Embryonic facial prominence (tissue), 1 donor: ENCODE results near the gene CYB561D1.
A peak's percentile ranks its signal among the peaks of the same experiment; 100 is the strongest.
"Not testable (repeated sequence)": the region's sequence is repeated elsewhere in the genome, so short reads cannot be mapped to it uniquely, and the experiment has no call there.

Source experiments
- DNase-seq: peaks from one replicate; pipeline ENCODE4 v3.0.0-alpha.2; 2016; ENCODE audit errors: extremely low spot score

The CYB561D1 gene, protein sequence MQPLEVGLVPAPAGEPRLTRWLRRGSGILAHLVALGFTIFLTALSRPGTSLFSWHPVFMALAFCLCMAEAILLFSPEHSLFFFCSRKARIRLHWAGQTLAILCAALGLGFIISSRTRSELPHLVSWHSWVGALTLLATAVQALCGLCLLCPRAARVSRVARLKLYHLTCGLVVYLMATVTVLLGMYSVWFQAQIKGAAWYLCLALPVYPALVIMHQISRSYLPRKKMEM

DNA sequence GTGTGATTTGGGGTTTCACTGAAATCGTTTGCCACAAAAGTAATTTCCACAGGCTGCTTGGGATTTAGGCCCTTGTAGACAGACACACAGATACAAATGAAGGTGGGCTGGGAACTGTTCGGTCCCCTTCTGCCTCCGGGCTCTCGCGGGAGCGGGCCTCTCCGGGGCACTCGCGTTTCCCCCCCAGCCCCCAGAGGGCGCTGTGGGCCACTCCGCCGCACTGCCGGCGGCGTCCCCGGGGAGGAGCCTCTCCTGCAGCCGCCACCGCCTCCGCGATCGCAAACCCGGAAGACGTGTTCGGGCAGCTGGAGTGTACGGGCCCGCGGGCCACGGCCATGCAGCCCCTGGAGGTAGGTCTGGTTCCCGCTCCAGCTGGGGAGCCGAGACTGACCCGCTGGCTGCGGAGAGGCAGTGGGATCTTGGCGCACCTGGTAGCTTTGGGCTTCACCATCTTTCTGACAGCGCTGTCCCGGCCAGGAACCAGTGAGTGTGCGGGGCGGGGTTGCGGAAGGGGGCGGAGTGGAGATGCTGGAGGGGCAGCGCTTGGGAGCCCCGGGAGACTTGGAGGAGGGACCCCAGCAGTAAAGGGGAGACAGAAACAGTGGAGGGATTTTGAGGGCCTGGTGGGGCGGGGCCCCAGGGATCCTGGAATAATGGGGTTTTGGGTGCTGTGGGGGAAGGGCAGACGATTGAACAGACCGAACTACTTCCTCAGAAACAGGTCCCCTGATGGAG lies at the start of gene CYB561D1:
Gene CYB561D1 (plus strand): TSS at position 290 of the 735 bp plus-strand sequence. CDS start 46 bp downstream, at position 336.
- peak; percentile 31 for DNase-seq

DNA sequence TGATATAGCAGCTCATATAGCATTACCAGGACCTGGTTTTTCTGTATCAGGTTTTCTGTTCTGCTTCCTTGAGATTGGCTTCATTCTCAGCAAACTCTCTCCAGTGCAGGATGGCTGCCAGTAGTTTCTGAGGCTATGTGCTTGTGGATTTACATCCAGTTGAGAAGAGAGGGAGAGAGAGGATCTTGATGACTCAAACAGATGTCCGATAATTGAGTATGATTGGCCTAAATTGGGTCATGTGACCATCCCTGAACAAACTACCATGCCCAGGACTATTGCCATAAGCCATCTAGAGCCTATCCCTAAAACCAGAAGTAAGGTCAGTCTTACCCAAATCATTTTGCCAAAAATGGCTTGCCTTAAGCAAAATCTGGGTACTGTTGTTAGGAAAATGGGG lies 49.5 kb upstream of the CYB561D1 start:
- DNase-seq, result no peak

DNA sequence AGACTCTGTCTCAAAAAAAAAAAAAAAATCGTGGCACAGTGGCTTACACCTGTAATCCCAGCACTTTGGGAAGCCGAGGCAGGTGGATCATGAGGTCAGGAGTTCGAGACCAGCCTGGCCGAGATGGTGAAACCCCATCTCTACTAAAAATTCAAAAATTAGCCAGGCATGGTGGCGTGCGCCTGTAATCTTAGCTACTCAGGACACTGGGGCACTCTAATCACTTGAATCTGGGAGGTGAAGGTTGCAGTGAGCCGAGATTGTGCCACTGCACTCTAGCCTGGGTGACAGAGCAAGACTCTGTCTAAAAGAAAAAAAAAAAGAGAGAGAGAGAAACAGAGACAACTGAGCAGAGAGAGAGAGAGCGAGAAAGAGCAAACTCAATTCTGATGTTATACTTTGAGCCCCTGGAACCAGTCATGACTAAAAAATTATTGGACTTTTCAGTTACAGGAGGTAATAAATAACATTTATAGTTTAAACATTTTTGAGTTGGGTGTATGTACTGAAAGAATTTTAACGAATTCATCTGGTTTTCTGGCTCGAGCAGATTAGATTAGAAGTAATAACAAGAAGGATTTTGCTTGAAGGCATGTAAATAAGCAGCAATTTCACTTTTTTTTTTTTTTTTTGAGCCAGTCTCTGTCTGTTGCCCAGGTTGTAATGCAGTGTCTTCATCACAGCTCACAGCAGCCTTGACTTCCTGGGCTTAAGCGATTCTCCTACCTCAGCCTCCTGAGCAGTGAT lies 47.8 kb upstream of the CYB561D1 start:
- DNase-seq, result not testable (repeated sequence)

DNA sequence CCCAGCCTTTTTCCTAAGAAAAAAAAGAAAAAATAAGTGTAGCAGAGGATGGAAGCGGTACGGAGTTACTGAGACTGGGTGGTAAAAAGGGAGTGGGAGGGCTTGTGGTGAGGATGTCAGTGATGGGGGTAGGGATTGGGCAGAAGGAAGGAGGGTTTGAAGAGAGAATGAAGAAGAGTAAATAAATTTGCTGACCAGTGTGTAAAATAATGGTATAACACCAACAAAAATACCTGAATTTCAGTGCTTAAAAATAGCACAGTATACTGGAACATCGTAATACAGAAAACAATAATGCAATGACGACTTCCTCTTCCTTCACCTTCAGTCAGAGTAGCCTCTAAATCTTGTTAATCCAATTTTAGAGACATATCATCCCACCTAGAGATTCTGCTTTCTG lies 46.4 kb upstream of the CYB561D1 start:
- no peak for DNase-seq

DNA sequence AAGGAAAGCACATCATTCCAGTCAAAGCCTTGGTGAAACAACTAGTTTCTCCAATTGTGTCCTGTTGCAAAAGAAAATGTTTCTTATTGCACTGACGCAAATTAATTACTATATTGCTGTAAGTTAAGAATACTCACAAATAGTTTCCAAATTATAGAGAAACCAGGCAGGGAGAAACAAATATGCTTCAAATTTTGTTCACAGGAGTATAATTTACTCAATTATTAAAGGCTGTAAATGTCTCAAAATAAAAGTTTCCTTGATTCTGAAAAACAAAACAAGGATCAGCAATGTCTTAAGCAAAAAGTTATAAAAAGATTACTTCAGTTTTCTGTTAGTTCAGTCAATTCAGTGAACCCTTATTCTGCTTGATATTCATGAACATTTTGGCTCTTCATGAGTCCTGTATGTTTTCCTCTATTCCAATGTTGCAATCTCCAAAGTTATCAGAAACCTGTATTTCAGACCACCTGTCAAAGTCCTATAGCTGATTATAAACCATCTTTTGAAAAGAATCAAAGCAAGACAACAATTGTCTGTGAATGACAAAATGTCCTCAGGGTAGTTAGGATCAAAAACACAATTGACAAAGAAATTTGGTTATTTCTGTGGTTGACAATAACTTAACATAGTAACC lies 39.3 kb upstream of the CYB561D1 start:
- no peak for DNase-seq

DNA sequence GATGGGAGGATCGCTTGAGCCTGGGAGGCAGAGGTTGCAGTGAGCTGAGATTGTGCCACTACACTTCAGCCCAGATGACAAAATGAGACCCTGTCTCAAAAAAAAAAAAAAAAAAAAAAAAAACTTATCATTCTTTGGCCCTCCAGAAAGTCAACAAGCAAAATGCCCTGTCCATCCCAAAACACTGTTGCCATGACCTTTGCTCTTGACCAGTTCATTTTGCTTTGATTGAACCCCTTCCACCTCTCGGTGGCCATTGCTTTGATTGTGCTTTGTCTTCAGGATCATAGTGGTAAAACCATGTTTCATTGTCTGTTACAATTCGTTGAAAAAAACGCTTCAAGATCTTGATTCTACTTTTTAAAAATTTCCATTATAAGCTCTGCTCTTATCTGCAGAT lies 36.1 kb upstream of the CYB561D1 start:
- DNase-seq, result no peak

DNA sequence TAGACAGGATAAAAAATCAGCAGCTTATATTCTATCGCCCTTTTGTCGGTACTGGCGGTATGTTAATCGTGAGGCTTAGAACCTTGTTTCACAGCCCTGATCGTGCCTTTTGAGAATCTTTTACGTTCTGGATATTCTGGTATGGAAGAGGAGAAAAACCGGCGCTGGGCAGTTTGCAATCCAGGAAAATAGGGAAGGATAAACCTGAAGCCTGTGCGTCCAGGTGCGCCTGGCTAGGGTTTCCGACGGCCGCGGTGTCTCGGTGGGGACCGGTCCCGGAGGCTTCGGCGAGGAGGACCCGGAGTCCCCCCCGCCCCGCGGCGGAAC lies 27.8 kb upstream of the CYB561D1 start:
- DNase-seq, result no peak

DNA sequence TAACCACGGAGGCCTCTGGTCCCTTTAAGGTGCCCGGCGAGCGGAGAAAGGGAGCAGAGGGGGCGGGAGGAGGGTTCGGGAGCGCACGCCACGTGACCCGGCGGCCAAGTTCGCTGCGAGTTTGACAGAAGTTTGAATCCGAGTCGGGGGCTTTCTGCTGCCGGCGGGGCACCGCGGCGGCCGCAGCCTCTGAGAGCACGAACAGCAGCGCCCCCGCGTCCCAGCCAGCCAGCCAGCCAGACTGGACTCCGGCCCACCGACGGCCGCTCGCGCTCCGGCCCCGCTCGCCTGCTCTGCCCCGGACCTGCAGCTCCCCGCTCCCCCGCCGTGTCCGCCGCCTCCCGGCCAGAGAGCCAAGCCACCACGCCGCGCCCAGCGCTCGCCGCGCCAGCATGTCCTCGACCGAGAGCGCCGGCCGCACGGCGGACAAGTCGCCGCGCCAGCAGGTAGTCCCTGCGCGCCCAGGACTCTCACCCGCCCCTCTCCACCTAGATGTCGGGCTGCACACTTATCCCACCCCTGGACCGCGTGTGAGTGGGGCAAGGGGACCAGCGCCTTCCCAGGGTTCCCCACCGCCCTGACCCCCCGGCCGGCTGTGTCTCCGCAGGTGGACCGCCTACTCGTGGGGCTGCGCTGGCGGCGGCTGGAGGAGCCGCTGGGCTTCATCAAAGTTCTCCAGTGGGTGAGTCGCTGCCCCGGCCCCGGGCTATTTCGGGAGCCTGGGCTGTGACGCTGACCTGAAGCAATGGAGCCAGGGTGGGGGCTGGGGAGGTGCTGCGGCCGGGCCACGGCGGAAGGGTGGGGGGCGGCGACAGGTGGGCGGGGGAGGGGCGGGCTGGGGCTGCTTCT lies 27.2 kb upstream of the CYB561D1 start, which contains the start of gene SYPL2:
Gene SYPL2 (plus strand): TSS at position 95 of the 849 bp plus-strand sequence. CDS start 298 bp downstream, at position 393.
- no peak for DNase-seq

DNA sequence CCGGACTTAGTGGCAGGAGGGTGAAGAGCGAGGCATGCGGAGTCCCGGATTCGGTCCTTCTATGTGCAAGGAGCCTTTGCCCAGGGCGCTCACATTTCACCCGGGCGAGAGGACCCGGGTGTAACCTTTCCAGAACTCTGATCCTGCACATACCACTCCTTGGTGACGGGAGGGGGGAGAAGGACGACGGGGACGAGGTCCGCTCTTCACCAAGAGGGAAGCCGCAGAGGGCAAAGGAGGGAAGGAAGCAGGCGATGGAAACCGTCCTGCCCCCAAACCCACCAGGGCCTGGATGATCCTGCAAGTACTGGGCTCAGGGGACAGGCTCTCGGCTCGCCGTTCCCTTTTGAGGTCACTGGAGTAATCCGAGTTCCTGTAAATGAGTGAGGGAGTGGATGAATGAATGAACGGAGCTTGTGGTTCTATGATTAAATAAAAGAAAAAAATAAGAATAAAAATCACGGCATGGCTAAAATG lies 26.6 kb upstream of the CYB561D1 start:
- DNase-seq, result no peak

DNA sequence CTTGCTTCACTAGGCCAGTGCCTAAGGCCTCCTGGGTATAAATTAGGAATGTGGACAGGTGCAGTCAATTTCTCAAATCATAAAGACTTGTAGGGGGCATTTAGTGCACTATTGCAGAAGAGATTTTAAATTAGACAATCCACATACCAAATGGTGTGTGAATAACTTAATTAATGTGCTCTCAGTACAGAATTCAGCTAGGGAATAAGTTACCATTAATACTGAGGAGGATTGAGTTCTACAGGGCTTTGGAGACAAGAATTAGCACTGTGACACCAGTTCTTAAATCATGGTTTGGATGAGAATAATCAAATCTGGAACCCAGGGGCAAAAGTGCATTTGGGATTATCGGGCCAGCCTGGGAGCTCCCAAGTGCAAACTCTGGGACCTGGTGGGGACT lies 25.8 kb upstream of the CYB561D1 start:
- no peak for DNase-seq

DNA sequence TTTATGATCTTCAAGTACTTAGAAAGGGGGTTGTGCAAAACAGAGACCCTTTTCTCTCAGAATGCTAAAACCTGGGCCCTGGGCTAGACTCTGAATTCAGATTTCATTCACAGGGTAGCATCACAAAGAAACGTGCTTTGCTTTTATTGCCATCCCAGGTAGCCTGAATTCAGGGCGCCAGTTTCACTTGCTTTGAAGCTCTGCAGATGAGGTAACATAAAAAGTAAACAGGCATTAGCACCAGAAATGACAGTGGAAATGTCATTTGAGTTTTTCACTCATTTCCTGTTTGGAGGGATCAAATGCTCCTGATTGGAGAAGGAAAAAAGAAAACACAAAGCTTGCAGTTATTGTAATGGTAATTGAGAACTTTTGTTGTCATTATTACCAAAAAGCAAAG lies 25.0 kb upstream of the CYB561D1 start:
- no peak for DNase-seq

DNA sequence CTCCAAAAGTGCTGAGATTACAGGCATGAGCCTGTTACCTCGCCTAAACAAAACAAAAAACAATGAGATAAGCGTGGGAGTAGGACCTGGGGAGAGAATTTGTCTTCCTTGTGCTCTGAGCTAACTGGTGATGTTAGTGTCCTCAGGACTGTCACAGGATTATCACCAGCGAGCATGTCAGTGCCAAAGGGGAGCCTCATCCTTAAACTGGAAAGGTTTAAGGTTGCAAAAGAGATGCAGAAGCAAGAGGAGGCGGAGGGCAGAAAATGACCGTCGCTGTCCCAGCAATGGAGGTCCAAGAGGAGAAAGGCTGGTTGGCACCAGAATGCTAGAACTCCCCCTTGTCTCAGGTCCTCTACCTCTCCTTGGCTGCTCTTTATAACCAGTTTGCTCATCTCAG lies 23.6 kb upstream of the CYB561D1 start:
- DNase-seq, result no peak

DNA sequence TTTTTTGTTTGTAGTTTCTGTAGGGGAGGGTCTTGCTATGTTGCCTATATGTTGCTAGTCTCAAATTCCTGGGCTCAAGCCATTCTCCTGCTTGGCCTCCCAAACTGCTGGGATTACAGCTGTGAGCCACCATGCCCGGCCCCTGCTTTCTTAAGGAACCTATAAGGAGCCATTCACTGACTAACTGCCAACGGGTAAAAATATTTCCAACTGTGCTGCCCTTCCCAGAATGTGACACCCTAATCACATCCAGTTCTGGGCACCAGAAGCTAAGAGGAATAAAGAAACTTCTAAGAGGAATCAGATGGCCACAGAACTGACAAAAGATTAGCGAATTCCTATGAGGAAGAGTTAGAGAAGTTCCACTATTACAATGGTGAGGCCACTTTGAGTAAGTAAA lies 21.1 kb upstream of the CYB561D1 start:
- no peak for DNase-seq

DNA sequence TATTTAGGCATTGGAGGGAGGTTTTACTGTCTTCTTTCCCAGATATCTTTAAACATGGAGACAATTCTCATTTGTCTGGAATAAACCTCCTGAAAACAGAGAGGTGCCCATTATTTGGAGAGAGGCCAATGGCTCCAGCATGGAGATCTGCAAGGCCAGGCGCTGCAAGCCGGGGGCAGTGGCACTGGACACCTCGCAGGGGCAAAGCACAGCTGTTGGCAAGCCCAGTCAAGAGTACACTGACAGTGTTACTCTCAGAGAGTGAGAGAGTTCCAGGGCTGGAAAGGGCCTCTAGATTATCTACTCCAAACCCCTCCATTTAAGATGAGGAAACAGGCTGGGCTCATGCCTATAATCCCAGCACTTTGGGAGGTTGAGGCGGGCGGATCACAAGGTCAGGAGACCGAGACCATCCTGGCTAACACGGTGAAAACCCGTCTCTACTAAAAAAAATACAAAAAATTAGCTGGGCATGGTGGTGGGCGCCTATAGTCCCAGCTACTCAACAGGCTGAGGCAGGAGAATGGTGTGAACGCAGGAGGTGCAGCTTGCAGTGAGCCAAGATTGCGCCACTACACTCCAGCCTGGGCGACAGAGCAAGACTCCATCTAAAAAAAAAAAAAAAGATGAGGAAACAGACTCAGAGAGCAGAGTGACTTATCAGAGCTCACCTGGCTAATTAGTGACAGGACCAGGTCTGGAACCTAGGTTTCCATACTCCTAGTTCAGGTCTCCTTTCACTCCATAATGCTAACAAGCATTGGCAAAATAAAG lies 20.4 kb upstream of the CYB561D1 start:
- DNase-seq, result not testable (repeated sequence)

DNA sequence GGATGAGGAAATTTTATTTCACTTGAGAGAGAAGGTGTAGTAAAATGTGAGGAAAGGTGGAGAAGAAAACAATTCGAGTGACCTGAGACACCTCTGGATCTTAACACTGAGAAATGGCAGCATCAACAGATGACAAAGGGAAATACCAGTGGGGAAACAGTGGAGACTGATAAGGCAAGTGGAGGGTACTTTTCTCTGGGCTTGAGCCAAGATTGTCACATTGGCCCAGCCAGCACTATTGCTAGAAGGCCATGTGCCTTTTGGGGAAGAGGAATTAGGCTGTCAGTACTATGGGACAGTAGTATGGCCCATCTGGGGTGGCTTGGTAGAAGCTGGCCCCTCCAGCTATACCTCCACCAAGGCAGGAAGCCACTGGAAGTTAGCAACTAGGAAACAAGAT lies 19.2 kb upstream of the CYB561D1 start:
- DNase-seq, result no peak

DNA sequence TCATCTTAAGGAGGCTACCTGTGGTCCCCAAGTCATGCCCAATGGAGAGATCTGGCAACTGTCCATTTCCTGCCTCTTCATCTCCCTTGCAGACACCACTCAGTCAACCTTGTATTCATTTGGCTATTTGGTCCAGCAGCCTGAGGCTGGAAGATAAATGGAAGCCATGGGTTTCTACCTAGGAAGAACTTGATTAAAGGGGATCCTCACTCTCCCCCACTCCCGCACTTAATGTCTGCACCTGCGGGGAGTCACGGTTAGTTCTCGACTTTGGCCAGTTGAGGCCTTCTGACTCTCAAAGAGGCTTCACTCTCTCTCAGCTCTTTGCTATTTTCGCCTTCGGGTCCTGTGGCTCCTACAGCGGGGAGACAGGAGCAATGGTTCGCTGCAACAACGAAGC lies 18.6 kb upstream of the CYB561D1 start:
- no peak for DNase-seq

DNA sequence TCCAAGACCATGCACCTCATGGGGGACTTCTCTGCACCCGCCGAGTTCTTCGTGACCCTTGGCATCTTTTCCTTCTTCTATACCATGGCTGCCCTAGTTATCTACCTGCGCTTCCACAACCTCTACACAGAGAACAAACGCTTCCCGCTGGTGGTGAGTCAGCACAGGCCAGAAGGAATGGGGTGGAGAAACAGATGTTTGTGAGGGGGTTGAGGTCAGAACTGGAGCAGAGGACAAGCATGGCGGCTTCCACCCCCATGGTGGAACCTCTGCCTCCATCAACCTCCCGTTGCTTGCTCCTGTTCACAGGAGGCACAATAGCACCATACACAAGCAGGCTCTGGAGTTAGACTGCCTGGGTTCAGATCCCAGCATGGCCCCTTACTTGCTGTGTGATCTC lies 17.1 kb upstream of the CYB561D1 start:
- no peak for DNase-seq

DNA sequence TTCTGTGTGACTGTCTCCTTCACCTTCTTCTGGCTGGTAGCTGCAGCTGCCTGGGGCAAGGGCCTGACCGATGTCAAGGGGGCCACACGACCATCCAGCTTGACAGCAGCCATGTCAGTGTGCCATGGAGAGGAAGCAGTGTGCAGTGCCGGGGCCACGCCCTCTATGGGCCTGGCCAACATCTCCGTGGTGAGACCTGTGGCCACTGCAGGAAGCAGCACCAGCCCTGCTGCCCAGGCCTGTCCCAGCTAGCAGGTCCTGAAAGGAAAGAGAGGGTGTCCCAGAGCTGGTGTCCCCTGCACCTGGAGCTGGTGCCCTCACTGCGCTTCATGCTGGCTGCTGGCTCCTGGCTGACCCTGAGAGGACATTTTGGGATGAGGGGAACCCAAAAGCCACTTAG lies 16.1 kb upstream of the CYB561D1 start:
- no peak for DNase-seq

DNA sequence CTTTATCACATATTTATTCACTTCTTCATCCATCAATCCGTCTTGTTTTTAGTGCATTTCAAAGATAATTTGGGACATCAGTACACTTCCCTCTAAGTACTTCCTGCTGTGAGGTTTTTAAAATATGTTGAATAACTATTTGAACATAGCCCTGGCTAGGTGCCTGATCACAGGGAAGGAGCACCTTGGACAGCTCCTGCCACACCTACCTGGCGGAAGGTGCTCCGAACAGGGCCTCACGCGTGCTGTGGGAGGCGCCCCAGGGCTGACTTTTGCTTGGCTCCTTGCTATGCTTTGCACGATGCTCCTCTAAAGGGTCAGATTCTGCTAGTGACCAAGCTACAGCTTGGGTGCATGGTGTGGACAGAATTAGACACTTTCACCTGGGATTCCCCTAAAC lies 15.1 kb upstream of the CYB561D1 start:
- DNase-seq, result no peak

DNA sequence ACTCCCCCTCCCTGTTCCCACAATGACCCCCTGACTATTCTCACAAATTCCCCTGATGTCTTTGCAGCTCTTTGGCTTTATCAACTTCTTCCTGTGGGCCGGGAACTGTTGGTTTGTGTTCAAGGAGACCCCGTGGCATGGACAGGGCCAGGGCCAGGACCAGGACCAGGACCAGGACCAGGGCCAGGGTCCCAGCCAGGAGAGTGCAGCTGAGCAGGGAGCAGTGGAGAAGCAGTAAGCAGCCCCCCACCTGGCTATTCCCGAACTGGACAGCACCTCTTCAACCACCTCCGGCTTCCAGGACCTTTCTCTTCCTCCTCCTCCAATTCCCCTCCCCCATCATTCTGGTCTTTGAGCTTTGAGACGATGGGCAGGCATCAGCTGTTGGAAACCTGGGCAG lies 14.6 kb upstream of the CYB561D1 start:
- DNase-seq, result no peak

DNA sequence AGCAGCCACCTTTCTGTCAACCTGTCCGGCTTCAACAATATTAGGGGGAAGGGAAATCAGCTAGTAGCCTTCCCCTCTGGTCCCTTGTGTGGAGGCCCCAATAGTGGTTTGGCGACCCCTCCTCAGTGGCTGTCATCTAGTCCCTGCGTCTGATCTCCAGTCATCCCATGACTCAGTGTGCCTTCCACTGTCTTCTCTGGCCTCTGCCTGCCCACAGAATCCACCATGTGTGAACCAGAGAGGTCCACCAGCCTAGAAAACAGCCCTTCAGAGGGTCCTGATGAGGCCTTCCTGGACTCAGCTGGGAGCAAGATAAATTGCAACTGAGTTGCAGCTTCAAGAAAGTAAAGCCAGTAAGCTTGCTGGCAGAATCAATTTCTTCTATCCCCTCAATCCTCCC lies 14.0 kb upstream of the CYB561D1 start:
- DNase-seq, result no peak
